NCI-H2029 treated with DMSO at 0.1 percent for 48 hours (cell line): ENCODE results near the gene MED7.
A peak's percentile ranks its signal among the peaks of the same experiment; 100 is the strongest.

Experiments
- DNase-seq: peaks from one replicate; lab custom pipeline; 2025; lab: John Stamatoyannopoulos, UW

MED7 gene

GRCh38 chr5:157162919-157163510, 20.4 kb upstream of the MED7 start:
- DNase-seq = no peak

GRCh38 chr5:157161996-157162395, 19.3 kb upstream of the MED7 start:
- DNase-seq = no peak

- no peak for DNase-seq
These were observed 17.3 kb upstream of the MED7 start for GRCh38 chr5:157160001-157160400.

- DNase-seq = no peak
These were observed 16.6 kb upstream of the MED7 start for GRCh38 chr5:157159209-157159751.

GRCh38 chr5:157157293-157157891, 14.7 kb upstream of the MED7 start:
- DNase-seq = no peak

- DNase-seq = no peak
These were observed 12.6 kb upstream of the MED7 start for GRCh38 chr5:157155297-157155696.

GRCh38 chr5:157150995-157151394, 8.3 kb upstream of the MED7 start:
- no peak for DNase-seq

GRCh38 chr5:157148734-157149615, 6.3 kb upstream of the MED7 start:
- peak; percentile 21 for DNase-seq

- DNase-seq = no peak
These were observed 684 bp upstream of the MED7 start for GRCh38 chr5:157143127-157143971.

- DNase-seq = no peak
These were observed 5.0 kb downstream of the MED7 start for GRCh38 chr5:157137691-157138090.

GRCh38 chr5:157132281-157132612, 10.4 kb downstream of the MED7 start:
- no peak for DNase-seq

- DNase-seq = peak; percentile 0
These were observed 11.7 kb downstream of the MED7 start for GRCh38 chr5:157130925-157131324.

GRCh38 chr5:157121709-157122108, 21.0 kb downstream of the MED7 start:
- no peak for DNase-seq

- no peak for DNase-seq
These were observed 22.6 kb downstream of the MED7 start for GRCh38 chr5:157120102-157120501.

GRCh38 chr5:157116483-157116954, 26.1 kb downstream of the MED7 start:
- DNase-seq = no peak

- no peak for DNase-seq
These were observed 27.2 kb downstream of the MED7 start for GRCh38 chr5:157115502-157115901.

GRCh38 chr5:157115012-157115411, 27.7 kb downstream of the MED7 start:
- no peak for DNase-seq

- no peak for DNase-seq
These were observed 29.7 kb downstream of the MED7 start for GRCh38 chr5:157113002-157113401.

GRCh38 chr5:157109744-157110143, 32.9 kb downstream of the MED7 start:
- DNase-seq = no peak

GRCh38 chr5:157108976-157109375, 33.7 kb downstream of the MED7 start, which contains the start of gene HAVCR2:
TSS of gene HAVCR2 (minus strand) at chr5:157109044. CDS start at chr5:157108983, 61 bp downstream.
- no peak for DNase-seq

- DNase-seq = no peak
These were observed 35.2 kb downstream of the MED7 start for GRCh38 chr5:157107508-157107907.
